ENCODE data around the gene OTX2.

OTX2 gene

DNA sequence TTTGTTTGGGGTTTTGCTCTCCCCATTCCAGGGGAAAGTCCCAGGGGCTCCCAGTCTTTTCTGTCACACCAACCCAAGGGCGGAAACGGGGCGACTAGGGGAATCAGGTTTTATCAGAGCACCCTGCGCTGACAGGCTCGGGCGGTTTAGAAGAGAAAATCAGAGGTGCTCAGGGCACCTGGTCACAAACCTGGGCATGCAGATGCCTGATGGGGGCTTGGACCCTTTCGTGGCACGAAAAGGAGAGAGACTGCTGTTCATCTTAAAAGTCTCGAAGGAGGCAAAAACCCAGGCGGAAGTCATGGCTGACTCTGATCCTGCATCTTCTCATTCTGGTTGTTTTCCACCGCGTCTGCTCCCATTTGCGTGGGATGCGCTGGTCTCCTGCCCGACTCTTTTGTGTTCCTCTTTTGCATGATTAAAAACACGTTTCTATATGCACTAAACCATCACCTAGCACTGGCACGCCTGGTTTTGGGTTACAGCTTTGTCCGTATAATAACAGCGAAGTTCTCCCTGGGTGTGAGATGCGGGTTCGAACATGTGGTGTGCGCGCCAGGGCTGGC is 13.2 kb downstream of the OTX2 start:
- Histone ChIP-seq H3K9me3 (ENCODE audit: control insufficient read depth, insufficient read depth, low read depth, low read length) (no peaks in the 10 kb centered on the region), H3K4me3 (ENCODE audit: low read depth, low read length) (no peak overlapping the region), H3K4me1 (ENCODE audit: control insufficient read depth, insufficient read depth, low read length) (no peaks in the 10 kb centered on the region), H3K27ac (ENCODE audit: extremely low read depth, low read depth, low read length) (no peak overlapping the region), H3K36me3 (ENCODE audit: control insufficient read depth in 2 of 2, insufficient read depth in 1 of 2, low read length in 2 of 2) (peaks cover 0 to 4% of the 10 kb centered on the region in 2 experiments; a peak in 1 of 3 replicates)
- CTCF ChIA-PET = no interaction called here
- POLR2A ChIA-PET = no interaction called here
- no peak for TF ChIP-seq GLIS1 (tag by site-specific recombination; IDR thresholded peaks at IDR 0.05)
- no peak for TF ChIP-seq ZNF366 (tag by site-specific recombination; conservative IDR thresholded peaks at IDR 0.05)
- no peak for TF ChIP-seq ZNF555 (tag by site-specific recombination; conservative IDR thresholded peaks at IDR 0.05)
- no peak for TF ChIP-seq ZNF521 (tag by site-specific recombination; IDR thresholded peaks at IDR 0.05)
- no peak for TF ChIP-seq ZNF776 (tag by site-specific recombination; IDR thresholded peaks at IDR 0.05; ENCODE audit: borderline replicate concordance)
- TF ChIP-seq ZNF596 (tag by site-specific recombination; IDR thresholded peaks at IDR 0.05) = no peak
- no peak for TF ChIP-seq ZNF623 (tag by site-specific recombination; IDR thresholded peaks at IDR 0.05)
- TF ChIP-seq, protein P1, sequence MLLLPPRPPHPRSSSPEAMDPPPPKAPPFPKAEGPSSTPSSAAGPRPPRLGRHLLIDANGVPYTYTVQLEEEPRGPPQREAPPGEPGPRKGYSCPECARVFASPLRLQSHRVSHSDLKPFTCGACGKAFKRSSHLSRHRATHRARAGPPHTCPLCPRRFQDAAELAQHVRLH (tag by site-specific recombination; IDR thresholded peaks at IDR 0.05) = no peak
- no peak for TF ChIP-seq PRDM10 (tag by site-specific recombination; IDR thresholded peaks at IDR 0.05)
- no peak for TF ChIP-seq ZNF18 (tag by site-specific recombination; IDR thresholded peaks at IDR 0.05)
- TF ChIP-seq, protein P2, sequence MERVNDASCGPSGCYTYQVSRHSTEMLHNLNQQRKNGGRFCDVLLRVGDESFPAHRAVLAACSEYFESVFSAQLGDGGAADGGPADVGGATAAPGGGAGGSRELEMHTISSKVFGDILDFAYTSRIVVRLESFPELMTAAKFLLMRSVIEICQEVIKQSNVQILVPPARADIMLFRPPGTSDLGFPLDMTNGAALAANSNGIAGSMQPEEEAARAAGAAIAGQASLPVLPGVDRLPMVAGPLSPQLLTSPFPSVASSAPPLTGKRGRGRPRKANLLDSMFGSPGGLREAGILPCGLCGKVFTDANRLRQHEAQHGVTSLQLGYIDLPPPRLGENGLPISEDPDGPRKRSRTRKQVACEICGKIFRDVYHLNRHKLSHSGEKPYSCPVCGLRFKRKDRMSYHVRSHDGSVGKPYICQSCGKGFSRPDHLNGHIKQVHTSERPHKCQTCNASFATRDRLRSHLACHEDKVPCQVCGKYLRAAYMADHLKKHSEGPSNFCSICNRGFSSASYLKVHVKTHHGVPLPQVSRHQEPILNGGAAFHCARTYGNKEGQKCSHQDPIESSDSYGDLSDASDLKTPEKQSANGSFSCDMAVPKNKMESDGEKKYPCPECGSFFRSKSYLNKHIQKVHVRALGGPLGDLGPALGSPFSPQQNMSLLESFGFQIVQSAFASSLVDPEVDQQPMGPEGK (tag by site-specific recombination; IDR thresholded peaks at IDR 0.05) = no peak
- TF ChIP-seq ZNF560 (tag by site-specific recombination; IDR thresholded peaks at IDR 0.05; ENCODE audit: borderline replicate concordance) = no peak
- no peak for TF ChIP-seq ZNF692 (tag by site-specific recombination; IDR thresholded peaks at IDR 0.05)
- TF ChIP-seq KLF9 (tag by site-specific recombination; IDR thresholded peaks at IDR 0.05; ENCODE audit: low read depth) = no peak
- TF ChIP-seq, protein P3, sequence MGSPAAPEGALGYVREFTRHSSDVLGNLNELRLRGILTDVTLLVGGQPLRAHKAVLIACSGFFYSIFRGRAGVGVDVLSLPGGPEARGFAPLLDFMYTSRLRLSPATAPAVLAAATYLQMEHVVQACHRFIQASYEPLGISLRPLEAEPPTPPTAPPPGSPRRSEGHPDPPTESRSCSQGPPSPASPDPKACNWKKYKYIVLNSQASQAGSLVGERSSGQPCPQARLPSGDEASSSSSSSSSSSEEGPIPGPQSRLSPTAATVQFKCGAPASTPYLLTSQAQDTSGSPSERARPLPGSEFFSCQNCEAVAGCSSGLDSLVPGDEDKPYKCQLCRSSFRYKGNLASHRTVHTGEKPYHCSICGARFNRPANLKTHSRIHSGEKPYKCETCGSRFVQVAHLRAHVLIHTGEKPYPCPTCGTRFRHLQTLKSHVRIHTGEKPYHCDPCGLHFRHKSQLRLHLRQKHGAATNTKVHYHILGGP (tag by site-specific recombination; IDR thresholded peaks at IDR 0.05) = no peak
- TF ChIP-seq ZBTB6 (tag by site-specific recombination; IDR thresholded peaks at IDR 0.05) = no peak
- no peak for TF ChIP-seq SP2 (tag by site-specific recombination; IDR thresholded peaks at IDR 0.05)
- TF ChIP-seq ZSCAN16 (tag by site-specific recombination; IDR thresholded peaks at IDR 0.05) = no peak

Data from HEK293 (cell line).